ENCODE measurements around the gene STK11.

DNA sequence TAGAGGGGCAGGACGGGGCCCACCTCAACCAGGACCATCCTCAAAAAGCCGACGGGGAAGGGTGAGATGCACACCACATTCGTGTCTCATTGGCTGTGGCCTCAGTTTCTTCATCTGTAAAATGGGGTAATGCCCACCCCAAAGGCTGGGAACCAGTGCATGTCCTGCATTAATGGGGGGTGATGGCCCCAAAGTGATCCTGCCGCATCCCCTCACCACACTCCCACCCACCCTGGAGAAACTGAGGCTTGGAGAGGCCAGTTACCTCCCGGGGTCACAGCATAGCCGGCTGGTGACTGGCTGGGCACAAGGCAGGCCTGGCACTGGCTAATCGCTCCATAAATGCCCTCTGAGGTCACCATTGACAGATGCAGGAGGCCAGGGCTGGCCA lies 42.2 kb downstream of the STK11 start:
- no peak for TF ChIP-seq EZH2phosphoT487 (IDR thresholded peaks at IDR 0.05; ENCODE audit: insufficient read depth, low read depth)
- no peak for TF ChIP-seq EZH2 (IDR thresholded peaks at IDR 0.05; ENCODE audit: insufficient read depth, poor library complexity, severe bottlenecking)

Data from GM23248 (cell line).